GM18520 (cell line): ENCODE results near the gene MAP3K13.
"Not testable (repeated sequence)": the region's sequence is repeated elsewhere in the genome, so short reads cannot be mapped to it uniquely, and the experiment has no call there.

Source experiments
- ATAC-seq: cut with Tn5 transposase; IDR thresholded peaks from one replicate; pipeline ENCODE4 v1.9.1; 2021; ENCODE audit not compliant: unreplicated experiment

MAP3K13 gene

GRCh38 chr3:185442031-185442430, 79.1 kb downstream of the MAP3K13 start:
- ATAC-seq = no peak

- ATAC-seq = no peak
Observed at GRCh38 chr3:185444329-185444728, 81.4 kb downstream of the MAP3K13 start.

GRCh38 chr3:185448107-185448506, 85.2 kb downstream of the MAP3K13 start:
- ATAC-seq = no peak

GRCh38 chr3:185451432-185451831, 88.5 kb downstream of the MAP3K13 start:
- ATAC-seq = not testable (repeated sequence)

GRCh38 chr3:185457376-185457775, 94.4 kb downstream of the MAP3K13 start:
- ATAC-seq = no peak

GRCh38 chr3:185460309-185460708, 97.4 kb downstream of the MAP3K13 start:
- ATAC-seq = no peak

GRCh38 chr3:185460719-185461350, 97.9 kb downstream of the MAP3K13 start:
- no peak for ATAC-seq

GRCh38 chr3:185465471-185465870, 102.5 kb downstream of the MAP3K13 start:
- no peak for ATAC-seq

- ATAC-seq = not testable (repeated sequence)
Observed at GRCh38 chr3:185466123-185466522, 103.2 kb downstream of the MAP3K13 start.

- no peak for ATAC-seq
Observed at GRCh38 chr3:185469542-185469941, 106.6 kb downstream of the MAP3K13 start.

GRCh38 chr3:185470323-185470722, 107.4 kb downstream of the MAP3K13 start:
- ATAC-seq = no peak

- no peak for ATAC-seq
Observed at GRCh38 chr3:185473290-185473815, 110.4 kb downstream of the MAP3K13 start.

- not testable (repeated sequence) for ATAC-seq
Observed at GRCh38 chr3:185474922-185475321, 112.0 kb downstream of the MAP3K13 start.

- ATAC-seq = no peak
Observed at GRCh38 chr3:185477316-185477715, 114.4 kb downstream of the MAP3K13 start.

- no peak for ATAC-seq
Observed at GRCh38 chr3:185479373-185479945, 116.5 kb downstream of the MAP3K13 start.

- ATAC-seq = no peak
Observed at GRCh38 chr3:185484296-185484695, 121.4 kb downstream of the MAP3K13 start.

GRCh38 chr3:185486394-185486793, 123.5 kb downstream of the MAP3K13 start:
- no peak for ATAC-seq

- no peak for ATAC-seq
Observed at GRCh38 chr3:185488465-185488864, 125.5 kb downstream of the MAP3K13 start.

- ATAC-seq = no peak
Observed at GRCh38 chr3:185489462-185489861, 126.5 kb downstream of the MAP3K13 start.

- no peak for ATAC-seq
Observed at GRCh38 chr3:185490241-185490640, 127.3 kb downstream of the MAP3K13 start.

GRCh38 chr3:185498503-185499396, 135.8 kb downstream of the MAP3K13 start, which contains the start of gene TMEM41A:
TMEM41A (minus strand) TSS chr3:185499035; CDS start chr3:185498961, 74 bp downstream.
- ATAC-seq = peak; percentile 93
